Middle frontal gyrus (tissue), 1 donor: Measurements from ENCODE around the gene FIG4.
"Not testable (repeated sequence)": the region's sequence is repeated elsewhere in the genome, so short reads cannot be mapped to it uniquely, and the experiment has no call there.

Experiments used
- DNase-seq: peaks from one replicate; pipeline ENCODE4 v3.0.0-alpha.2; 2015; ENCODE audit warnings: low spot score; ENCODE audit errors: extremely low spot score

The FIG4 gene

DNA sequence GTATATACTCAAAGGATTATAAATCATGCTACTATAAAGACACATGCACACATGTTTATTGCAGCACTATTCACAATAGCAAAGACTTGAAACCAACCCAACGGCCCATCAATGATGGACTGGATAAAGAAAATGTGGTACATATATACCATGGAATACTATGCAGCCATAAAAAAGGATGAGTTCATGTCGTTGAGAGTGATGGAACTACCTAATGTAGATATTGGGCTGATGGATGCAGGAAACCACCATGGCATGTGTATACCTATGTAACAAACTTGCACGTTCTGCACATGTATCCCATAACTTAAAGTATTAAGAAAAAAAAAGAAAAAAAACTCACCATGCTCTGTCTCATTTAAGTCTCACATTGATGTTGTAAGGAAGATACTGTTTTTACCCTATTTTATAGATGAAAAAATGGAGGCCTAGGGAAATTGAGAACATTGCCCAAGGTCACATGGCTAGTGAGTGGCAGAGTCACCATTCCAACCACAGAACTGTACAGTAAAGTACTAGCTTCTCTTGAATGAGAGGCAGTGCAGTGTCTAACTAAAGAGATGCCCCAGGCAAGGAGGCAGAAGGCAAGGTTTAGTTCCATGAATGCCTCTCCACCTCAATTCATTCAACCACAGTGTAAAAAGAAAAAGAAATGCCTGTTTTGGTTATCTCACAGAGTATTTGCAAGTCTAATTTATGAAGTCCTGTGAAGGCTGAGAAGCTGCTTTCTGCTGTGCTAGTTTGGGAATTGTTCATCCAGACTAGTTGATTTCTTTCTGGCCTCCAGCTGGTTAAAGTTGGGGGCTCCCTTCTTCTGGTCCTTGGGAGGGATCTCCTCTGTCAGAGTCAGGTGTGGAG is 68.2 kb downstream of the FIG4 start:
- DNase-seq: no peak

DNA sequence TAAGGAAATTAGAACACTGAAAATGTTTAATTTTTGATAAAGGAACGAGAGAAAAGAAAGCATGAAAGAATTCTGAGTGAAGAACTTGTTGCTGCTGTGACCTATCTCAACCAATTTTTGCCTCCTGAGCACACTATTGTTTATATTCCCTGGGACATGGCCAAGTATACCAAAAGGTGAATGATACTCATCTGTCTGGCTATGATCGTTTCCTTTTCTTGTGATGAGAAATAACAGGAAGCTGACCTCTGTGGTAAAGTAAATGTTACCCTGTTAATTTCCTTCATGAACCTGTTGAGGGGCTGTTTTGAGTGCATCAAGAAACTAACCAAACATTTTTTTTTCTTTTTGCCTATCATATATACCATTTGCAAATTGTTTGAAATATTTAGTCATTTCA is 69.1 kb downstream of the FIG4 start:
- no peak for DNase-seq

DNA sequence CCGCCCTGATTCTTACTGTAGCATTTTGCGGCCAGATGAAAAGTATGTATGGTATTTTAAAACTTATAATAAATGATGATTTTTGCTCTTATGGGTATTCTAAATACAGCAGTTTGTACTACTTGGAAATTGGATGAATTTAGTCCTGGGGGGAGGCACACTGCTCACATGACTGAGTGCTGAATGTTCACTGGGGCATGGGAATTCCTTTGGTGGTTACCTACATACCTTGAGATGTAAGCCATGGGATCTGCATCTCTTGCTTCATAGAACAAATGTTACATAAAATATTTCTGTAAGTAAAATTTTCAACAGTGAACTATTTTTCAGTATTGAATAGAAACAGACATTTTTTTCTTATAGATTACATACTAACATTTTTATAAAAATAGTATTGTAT is 71.1 kb downstream of the FIG4 start:
- no peak for DNase-seq

DNA sequence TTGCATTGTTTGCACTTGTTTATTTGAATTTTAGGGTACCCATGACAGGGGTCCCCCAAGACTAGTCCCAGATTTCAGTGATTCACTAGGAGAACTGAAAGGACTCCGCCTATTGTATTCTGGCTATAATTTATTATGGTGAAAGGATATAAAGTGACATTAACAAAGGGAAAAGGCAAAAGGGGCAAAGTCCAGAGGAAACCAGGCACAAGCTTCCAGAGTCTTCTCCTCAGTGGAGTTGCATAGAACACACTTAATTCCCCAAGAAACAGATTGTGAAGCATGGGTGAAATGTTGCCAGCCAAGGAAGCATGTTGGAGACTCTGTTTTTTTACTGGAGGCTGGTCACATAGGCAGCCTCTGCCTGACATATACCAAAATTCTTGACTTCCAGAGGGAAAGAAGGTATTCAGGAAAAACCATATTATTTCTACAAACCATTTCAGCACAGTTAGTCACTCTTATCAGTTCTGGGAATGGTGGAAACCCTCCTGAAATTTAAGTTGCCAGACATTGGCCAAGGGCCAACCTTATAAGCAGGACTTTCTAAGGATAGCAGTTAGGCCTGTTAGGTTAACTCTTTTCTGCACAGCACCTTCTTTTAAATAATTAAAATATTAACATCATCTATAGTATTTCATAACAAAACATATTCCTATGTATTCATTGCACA is 71.8 kb downstream of the FIG4 start:
- DNase-seq: no peak

DNA sequence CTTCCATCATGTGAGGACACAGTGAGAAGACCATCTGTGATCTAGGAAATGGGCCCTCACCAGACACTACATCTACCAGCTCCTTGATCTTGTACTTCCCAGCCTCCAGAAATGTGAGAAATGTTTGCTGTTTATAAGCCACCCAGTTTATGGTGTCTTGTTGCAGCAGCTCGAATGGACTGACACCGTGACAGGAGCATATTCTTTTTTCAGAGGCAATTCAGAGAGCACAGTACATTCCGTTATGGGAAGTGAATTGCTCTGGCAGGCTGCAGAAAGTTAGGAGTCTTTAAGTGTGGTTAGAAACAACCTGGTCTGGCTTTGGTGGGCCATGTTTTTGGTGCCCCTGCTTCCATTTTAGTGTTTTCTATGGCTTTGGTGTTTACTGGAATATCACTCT is 75.1 kb downstream of the FIG4 start:
- no peak for DNase-seq

DNA sequence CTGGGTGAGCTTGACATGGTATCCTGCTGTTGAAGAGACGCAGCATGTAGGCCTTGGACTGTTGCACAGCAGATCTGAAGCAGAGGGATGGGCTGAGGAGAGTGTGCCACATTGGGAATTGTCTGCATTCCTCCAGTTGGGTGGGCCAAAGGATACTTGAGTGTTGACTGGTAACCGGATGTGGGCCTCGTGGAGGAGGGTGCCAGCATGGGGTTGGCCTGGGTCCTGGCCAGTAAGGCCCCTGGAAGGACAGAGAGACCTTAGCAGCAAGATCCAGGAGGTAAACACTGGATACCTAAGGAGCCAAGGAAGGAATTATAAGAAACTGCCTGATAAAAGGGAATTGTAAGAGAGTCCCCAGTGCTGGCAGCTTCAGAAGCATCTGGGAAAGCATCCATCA is 76.9 kb downstream of the FIG4 start:
- no peak for DNase-seq

DNA sequence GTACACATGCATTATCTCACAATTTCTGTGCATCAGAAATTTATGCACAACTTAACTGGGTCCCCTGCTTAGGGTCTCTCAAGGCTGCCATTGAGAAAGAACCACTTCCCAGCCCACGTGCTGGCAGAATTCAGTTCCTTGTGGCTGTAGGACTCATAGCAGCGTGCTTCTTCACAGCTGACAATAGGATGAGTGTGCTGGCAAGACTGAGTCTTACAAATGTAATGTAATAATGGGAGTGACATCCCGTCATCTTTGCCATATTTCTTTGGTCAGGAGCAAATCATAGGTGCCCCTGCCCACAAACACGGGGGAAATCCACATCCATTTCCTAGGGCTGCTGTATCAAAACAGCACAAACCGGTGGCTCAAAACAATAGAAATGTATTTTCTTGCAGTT is 77.4 kb downstream of the FIG4 start:
- DNase-seq: no peak

DNA sequence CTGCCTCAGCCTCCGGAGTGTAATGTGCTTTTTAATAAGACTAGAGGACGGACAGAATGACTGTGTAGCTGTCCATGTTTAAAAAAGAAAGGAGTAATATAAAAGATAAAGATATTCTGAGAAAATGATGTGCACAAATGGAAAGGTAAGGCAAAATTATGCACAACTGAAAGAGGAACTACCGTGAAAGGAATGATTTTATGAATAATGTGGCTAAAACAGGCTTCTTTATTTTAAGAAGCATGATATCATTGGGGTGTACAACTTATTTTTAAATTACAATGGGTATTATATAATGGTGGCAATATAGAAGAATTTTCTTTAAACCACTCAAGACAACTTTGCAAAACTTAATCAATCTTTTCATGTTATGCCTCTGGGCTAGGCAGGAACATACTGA is 78.1 kb downstream of the FIG4 start:
- no peak for DNase-seq

DNA sequence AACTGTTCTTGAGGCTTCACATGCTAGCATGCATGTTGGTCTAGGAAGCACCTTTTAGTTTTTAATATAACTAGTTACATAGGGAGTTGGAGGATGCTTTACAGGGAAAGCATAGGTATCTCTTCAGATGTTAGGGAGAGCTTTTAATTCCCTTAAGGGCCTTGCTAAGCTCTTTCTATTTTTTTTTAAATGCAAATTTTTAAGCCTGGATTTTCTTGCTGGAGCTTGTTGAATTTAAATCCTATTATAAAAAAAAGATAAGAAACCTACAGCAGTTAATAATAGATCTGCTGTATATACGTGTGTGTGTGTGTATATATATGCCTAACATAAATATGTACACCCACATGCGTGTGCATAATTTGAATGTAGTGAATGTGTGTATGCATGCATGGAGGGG is 79.0 kb downstream of the FIG4 start:
- no peak for DNase-seq

DNA sequence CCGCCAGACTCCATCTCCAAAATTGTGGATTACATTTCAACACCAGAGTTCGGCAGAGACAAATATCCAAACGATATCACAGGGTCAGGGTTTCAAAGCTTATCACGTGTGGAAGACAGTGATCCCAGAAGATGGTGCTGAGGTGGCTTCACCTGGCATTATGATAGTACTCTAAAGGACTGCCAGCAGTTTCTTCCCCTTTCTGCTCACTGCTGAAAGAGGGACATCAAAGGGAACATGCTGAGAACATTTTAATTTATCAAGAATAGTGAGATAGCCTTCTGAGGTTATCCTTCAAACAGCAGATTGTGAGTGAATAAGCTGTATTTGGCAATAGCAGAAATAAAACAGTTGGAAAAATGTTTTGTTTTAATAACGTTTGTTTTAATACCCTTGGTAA is 79.7 kb downstream of the FIG4 start:
- no peak for DNase-seq

DNA sequence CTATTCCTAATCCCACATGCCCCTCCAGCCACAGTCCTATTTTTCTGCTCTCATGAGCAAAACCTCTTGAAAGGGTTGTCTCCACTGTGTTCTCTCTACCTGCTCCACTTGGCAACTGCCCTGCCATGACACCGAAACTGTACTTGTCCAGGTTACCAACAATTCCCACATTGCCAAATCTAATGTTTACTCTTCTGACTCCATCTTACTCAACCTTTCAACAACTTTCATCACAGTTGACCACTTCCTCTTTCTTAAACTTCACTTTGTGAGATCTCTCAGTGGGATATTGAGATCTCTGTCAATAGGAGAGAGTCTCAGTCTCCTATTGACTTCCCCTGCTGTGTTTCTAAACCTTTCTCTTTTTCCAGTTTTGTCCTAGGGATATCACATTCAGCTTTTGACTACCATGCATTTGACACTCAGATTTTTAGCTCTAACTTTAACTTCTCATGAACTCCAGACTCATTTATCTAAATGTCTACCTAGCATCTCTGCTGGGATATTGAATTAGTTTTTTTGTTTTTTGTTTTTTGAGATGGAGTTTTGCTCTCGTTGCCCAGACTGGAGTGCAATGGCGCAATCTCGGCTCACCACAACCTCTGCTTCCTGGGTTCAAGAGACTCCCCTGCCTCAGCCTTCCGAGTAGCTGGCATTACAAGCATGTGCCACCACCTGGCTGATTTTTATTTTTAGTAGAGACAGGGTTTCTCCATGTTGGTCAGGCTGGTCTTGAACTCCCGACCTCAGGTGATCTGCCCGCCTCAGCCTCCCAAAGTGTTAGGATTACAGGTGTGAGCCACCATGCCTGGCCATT is 81.1 kb downstream of the FIG4 start:
- DNase-seq: not testable (repeated sequence)

DNA sequence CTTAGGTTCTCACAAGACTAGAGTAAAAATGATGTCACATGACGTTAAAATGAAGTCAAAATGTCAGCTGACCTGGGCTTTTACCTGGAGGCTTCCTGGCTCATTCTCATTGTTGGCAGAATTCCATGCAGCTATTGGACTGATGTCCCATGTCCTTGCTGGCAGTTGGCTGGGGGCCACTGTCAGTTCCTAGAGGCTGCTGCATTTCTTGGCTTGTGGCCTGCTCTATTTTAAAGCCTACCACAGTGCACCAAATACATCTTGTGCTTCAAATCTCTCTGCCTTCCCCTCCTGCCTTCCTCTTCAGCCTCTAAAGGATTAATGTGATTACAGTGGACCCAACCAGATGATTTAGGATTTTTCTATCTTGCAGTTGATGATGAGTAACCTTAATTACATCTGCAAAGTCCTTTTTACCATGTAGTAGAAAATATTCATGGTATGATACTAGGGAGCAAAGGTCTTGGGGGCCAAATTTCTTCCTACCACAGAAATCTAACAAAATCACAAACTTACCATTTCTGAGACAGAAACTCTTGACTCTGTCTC is 81.9 kb downstream of the FIG4 start:
- DNase-seq: no peak

DNA sequence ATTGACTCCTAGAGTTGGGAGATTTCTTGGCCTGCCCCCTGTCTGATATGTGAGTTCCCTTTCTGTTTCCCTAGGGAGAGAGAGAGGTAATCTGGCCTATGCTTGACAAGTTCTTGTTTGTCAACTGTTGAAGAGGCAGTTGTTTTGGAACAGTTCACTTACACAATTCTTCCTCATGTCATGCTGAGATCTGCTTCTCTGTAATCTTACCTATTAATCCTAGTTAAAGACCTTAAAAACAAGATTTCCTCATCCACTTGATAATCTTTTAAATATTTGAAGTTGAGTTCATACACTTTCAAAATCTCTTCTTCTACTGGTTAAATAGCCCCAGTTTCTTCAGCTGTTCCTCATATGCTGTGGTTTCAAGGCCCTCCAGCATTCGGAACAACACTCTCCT is 89.9 kb downstream of the FIG4 start:
- DNase-seq: no peak

DNA sequence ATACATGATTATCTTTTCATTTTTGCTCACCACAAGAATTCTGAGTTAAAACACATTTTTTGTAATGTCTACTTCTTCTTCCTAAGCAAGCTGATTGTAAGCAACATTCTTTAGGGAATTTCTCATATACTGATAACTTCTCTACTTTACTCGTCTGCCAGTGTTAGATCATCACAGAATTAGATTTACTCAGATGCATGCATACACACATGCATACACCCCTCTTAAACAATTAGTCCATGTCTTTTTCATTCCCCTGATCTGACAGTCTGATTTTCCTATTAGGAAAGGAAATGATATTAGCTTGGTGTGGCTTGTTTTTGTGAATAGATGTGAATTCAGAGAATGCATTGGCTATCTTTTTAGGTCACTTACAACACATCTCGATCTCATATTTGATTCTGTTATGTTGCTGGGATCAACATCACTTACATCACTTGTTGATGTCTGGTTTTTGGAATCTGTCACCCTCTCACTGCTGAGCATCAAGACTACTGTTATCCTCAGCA is 91.4 kb downstream of the FIG4 start:
- no peak for DNase-seq

DNA sequence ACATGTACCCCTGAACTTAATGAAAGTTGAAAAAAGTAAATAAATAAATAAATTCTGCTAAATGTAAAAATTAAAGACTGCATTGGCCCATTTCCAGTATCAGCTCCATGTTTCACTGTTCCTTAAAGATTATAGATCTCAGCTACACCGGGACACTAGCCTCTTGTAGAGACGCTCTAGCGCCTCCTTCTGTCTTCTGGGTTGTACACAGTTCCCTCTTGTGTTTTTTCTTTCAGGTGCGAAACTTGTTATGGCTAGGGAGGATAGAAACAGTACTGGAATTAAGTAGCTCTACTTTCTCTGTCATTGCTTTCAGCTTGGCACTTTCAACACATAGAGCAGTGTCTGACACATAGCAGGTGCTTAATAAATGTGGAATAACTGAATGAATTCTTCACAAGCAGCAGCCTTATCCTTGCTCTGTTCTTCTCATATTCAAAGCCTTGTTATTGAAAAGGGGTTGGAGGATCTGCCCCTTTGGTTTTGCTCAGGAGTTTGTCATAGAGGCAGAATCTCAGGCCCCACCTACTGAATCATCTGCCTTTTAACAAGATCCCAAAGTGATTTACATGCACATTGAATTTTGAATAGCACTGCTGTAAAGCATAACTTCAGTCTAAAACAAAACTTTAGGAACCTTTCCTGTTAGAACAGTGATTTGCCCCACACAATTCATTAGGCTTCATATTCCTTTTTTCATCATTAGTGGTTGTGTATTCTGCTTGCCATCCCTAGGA is 92.3 kb downstream of the FIG4 start:
- no peak for DNase-seq

DNA sequence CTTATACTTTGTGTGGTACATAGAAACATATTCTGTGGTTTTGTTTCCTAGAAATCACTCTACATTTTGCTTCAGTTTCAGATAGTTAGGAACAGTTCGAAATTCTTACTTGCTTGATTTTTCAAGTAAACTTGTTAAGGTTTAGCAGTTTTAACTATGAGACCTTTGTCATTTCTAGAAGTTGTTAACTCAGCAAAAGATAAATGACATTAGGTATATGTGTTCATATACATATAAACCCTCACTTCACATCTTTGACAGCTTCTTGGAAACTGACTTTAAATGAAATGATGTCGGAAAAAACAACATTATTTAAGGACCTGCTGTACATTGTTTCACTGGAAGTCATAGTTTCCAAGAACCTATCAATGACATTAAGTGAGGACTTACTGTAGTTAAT is 96.2 kb downstream of the FIG4 start:
- no peak for DNase-seq

DNA sequence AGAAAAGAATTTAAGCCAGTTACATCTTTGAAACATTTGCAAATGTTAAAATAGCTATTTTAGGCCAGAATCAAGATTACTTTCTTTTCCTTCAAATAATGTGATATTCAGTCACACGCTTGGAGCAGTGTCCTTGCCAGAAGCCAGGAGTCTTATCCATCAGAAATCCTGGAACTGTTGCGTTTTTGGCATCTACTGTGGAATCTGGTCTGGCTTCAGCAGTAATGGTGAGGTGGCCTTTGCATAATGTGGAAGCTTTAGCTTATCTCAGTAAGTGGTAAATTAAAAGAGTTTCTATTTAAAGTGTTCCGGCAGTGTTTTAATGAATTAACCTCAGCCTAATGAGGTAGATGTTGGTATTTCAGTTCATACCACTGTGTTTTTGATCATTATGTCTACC is 97.6 kb downstream of the FIG4 start:
- no peak for DNase-seq

DNA sequence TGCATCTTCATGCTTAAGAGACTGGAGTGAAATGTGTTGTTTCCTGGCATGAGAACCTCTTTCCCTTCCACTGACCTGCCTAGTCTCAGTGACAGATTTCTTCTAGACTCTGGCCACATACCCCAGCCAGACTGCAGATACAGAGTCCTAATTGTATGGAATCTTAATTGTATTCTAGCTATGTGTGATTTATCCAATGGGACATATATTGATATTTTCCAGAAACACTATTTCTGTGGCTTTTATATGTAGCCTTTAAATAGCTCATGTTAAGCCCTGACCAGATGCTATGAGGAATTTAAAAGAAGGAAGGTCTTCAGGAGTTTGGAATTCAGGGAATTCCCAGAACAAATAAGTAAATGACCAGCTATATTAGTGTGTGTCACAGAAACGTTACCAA is 99.0 kb downstream of the FIG4 start:
- DNase-seq: no peak

DNA sequence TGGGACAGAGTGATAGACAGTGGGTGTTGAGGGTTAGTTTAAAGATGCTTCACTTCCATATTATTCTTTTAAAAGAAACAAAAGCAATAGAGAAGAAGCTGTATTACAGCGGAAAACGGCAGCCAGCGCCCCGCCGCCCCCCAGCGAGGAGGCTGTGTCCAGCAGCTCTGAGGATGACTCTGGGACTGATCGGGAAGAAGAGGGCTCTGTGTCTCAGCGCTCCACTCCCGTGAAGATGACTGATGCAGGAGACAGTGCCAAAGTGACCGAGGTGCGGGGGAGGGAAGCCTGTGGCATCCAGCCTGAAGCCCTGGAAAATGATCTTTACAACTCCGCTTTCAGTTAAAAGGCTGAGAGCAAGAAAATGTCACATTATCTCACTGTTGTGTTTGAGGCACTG is 100.2 kb downstream of the FIG4 start:
- DNase-seq: no peak

DNA sequence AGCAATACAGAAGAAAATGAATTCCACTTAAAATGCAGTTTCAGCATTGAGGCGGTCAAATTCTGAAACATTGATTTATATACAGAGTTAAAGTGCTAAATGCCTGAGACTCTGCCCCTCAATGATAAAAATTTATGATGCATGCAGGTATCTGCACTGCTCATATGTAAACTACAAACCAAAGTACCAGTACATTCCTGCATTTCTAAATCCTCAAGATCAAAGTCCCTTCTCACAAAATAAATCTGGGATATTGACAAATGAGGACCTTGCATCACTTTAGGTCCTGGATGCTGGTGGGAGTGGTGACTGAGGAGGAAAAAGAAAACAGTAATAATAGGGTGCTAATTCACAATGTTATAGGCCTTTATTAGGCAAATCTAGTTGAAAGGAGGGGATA is 101.9 kb downstream of the FIG4 start:
- DNase-seq: no peak

DNA sequence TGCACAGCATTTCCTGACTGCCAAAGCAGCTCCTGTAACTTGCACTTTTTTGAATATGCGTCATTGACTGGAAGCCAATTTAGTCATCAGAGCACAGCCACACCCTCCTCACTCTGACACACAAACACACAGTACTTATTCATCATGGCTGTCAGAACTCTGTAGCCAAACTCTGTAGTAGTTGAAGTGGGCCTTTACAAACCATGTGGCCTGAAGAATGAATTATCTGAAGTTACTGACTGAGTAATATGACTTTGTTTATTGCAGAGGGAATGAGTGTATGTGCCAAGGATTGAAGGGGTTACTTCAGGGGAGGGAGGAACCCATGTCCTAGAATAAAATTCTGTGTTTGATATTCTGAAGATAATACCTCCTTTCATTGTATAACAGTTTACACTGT is 102.7 kb downstream of the FIG4 start:
- DNase-seq: no peak
